WTC11 (cell line): ENCODE data around the gene EPHB3. TPM values are rescaled to one million over a fixed set of nuclear protein-coding genes. Genes with fewer than 3 reads are reported as not detected.

Experiments used
- ATAC-seq: fragments of 200-7000 bp; cut with Tn5 transposase; 2 replicates; pipeline ENCODE4 v1.10.0; 2021; ENCODE audit warnings: mild to moderate bottlenecking, moderate library complexity
- CTCF ChIA-PET: fragments of 300-600 bp; sonication (Branson Sonifier 250); formaldehyde crosslinking; loops from one replicate; lab custom pipeline; 2021; ENCODE audit warnings: antibody characterized with exemption; lab: Charles Lee
- POLR2A ChIA-PET: fragments of 350-600 bp; sonication (Branson Sonifier 250); formaldehyde crosslinking; loops from one replicate; lab custom pipeline; 2021; ENCODE audit warnings: antibody characterized with exemption; lab: Charles Lee
- DNase-seq: peaks from one replicate; pipeline ENCODE4 v3.0.0; 2021; ENCODE audit warnings: low spot score
- H3K27ac Mint-ChIP-seq: 2 replicates; pipeline ENCODE4 v1.8.0; 2021; ENCODE audit warnings: mixed read lengths
- H3K27me3 Mint-ChIP-seq: 2 replicates; pipeline ENCODE4 v1.8.0; 2021; ENCODE audit warnings: low read depth, mild to moderate bottlenecking, moderate library complexity, mixed read lengths
- H3K36me3 Mint-ChIP-seq: 2 replicates; pipeline ENCODE4 v1.8.0; 2021; ENCODE audit warnings: mixed read lengths
- H3K4me1 Mint-ChIP-seq: 2 replicates; pipeline ENCODE4 v1.8.0; 2022; ENCODE audit warnings: mixed read lengths
- H3K4me3 Mint-ChIP-seq: 2 replicates; pipeline ENCODE4 v1.8.0; 2021; ENCODE audit warnings: mild to moderate bottlenecking, moderate library complexity, mixed read lengths
- H3K9me3 Mint-ChIP-seq: 2 replicates; pipeline ENCODE4 v1.8.0; 2021; ENCODE audit warnings: mixed read lengths
- CBFB ChIP-seq: sonication (generic); formaldehyde crosslinking; IDR thresholded peaks from 2 replicates; pipeline ENCODE4 v1.8.1; 2022; ENCODE audit warnings: mild to moderate bottlenecking, low read depth, missing genetic modification reagents
- CREB1 ChIP-seq: sonication (generic); formaldehyde crosslinking; IDR thresholded peaks from 2 replicates; pipeline ENCODE4 v1.8.0; 2023; ENCODE audit warnings: mild to moderate bottlenecking, missing genetic modification reagents
- ETV6 ChIP-seq: sonication (generic); formaldehyde crosslinking; IDR thresholded peaks from 2 replicates; pipeline ENCODE4 v1.8.1; 2022; ENCODE audit warnings: mild to moderate bottlenecking, missing genetic modification reagents
- FOXJ3 ChIP-seq: sonication (generic); formaldehyde crosslinking; IDR thresholded peaks from 2 replicates; pipeline ENCODE4 v1.9.0; 2021; ENCODE audit warnings: missing genetic modification reagents, mild to moderate bottlenecking, borderline replicate concordance
- GRHL2 ChIP-seq: fragments of 250-450 bp; sonication (Bioruptor Pico); IDR thresholded peaks from 2 replicates; pipeline ENCODE4 v1.8.0; 2022; ENCODE audit warnings: mild to moderate bottlenecking, moderate library complexity; ENCODE audit not compliant: insufficient replicate concordance, severe bottlenecking
- KAT7 ChIP-seq: sonication (generic); formaldehyde crosslinking; IDR thresholded peaks from 2 replicates; pipeline ENCODE4 v1.8.1; 2023; ENCODE audit warnings: missing genetic modification reagents, mild to moderate bottlenecking, borderline replicate concordance
- NFATC4 ChIP-seq: fragments of 250-450 bp; sonication (Bioruptor Pico); IDR thresholded peaks from 2 replicates; pipeline ENCODE4 v1.9.0; 2021; ENCODE audit warnings: mild to moderate bottlenecking
- NFE2L1 ChIP-seq: sonication (generic); formaldehyde crosslinking; IDR thresholded peaks from 2 replicates; pipeline ENCODE4 v1.8.1; 2023; ENCODE audit warnings: missing genetic modification reagents
- NR3C1 ChIP-seq: sonication (generic); formaldehyde crosslinking; conservative IDR thresholded peaks from 2 replicates; pipeline ENCODE4 v1.8.1; 2023; ENCODE audit warnings: low read depth, mild to moderate bottlenecking, missing genetic modification reagents
- SMAD3 ChIP-seq: sonication (generic); formaldehyde crosslinking; IDR thresholded peaks from 2 replicates; pipeline ENCODE4 v1.8.0; 2022; ENCODE audit warnings: missing genetic modification reagents, mild to moderate bottlenecking, borderline replicate concordance
- SMAD4 ChIP-seq: sonication (generic); formaldehyde crosslinking; IDR thresholded peaks from 2 replicates; pipeline ENCODE4 v1.8.0; 2022; ENCODE audit warnings: mild to moderate bottlenecking, missing genetic modification reagents
- TP53 ChIP-seq: sonication (generic); formaldehyde crosslinking; IDR thresholded peaks from 2 replicates; pipeline ENCODE4 v1.8.1; 2023; ENCODE audit warnings: mild to moderate bottlenecking, missing genetic modification reagents
- ZNF219 ChIP-seq: sonication (generic); formaldehyde crosslinking; IDR thresholded peaks from 2 replicates; pipeline ENCODE4 v1.8.0; 2023; ENCODE audit warnings: missing genetic modification reagents, mild to moderate bottlenecking, borderline replicate concordance
- ZNF416 ChIP-seq: fragments of 250-450 bp; sonication (Bioruptor Pico); IDR thresholded peaks from 2 replicates; pipeline ENCODE4 v1.9.0; 2021; ENCODE audit warnings: mild to moderate bottlenecking, inconsistent platforms
- ZNF423 ChIP-seq: fragments of 250-450 bp; sonication (Bioruptor Pico); IDR thresholded peaks from 2 replicates; pipeline ENCODE4 v2.1.2; 2022; ENCODE audit warnings: mild to moderate bottlenecking, moderate library complexity
- total RNA-seq: library from RNA; stranded (reverse); gene quantifications from 3 replicates; pipeline ENCODE4 v1.2.3, GENCODE V29; 2021
- TF ChIP-seq, protein P1 (sequence below): sonication (generic); formaldehyde crosslinking; IDR thresholded peaks from 2 replicates; pipeline ENCODE4 v1.8.0; 2023; ENCODE audit warnings: missing genetic modification reagents
- TF ChIP-seq, protein P2 (sequence below): sonication (generic); formaldehyde crosslinking; IDR thresholded peaks from 2 replicates; pipeline ENCODE4 v1.8.1; 2023; ENCODE audit warnings: mild to moderate bottlenecking, missing genetic modification reagents
- TF ChIP-seq, protein P3 (sequence below): sonication (generic); formaldehyde crosslinking; IDR thresholded peaks from 2 replicates; pipeline ENCODE4 v1.8.0; 2022; ENCODE audit warnings: mild to moderate bottlenecking, missing genetic modification reagents
- TF ChIP-seq, protein P4 (sequence below): sonication (generic); formaldehyde crosslinking; conservative IDR thresholded peaks from 2 replicates; pipeline ENCODE4 v1.8.1; 2023; ENCODE audit warnings: mild to moderate bottlenecking, low read depth, missing genetic modification reagents, moderate library complexity
- TF ChIP-seq, protein P5 (sequence below): sonication (generic); formaldehyde crosslinking; IDR thresholded peaks from 2 replicates; pipeline ENCODE4 v1.8.1; 2022; ENCODE audit warnings: low read depth, mild to moderate bottlenecking, moderate library complexity, missing genetic modification reagents, borderline replicate concordance
- TF ChIP-seq, protein P6 (sequence below): fragments of 250-450 bp; sonication (Bioruptor Pico); IDR thresholded peaks from 2 replicates; pipeline ENCODE4 v1.9.0; 2021; ENCODE audit warnings: moderate library complexity, mild to moderate bottlenecking, inconsistent platforms, borderline replicate concordance
- TF ChIP-seq, protein P7 (sequence below): sonication (generic); formaldehyde crosslinking; IDR thresholded peaks from 2 replicates; pipeline ENCODE4 v1.8.0; 2023; ENCODE audit warnings: missing genetic modification reagents, mild to moderate bottlenecking, borderline replicate concordance

Gene EPHB3
- total RNA-seq, 1 experiment from 2014 or later = 11.4 TPM

DNA sequence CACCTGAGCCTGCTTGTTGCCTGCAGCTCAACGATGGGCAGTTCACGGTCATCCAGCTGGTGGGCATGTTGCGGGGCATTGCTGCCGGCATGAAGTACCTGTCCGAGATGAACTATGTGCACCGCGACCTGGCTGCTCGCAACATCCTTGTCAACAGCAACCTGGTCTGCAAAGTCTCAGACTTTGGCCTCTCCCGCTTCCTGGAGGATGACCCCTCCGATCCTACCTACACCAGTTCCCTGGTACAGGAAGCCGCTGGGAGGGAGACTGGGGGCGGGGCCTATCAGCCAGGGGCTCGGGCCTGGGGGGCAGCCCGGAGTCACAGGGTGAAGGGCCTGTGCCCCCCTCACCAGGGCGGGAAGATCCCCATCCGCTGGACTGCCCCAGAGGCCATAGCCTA is 18.8 kb downstream of the EPHB3 start:
- ChIA-PET POLR2A (no interaction called here), CTCF (interaction anchor here (2.9 kb wide), 1 partner anchor 19 kb away, joined by 21 read pairs; the partner anchor contains the start of gene EPHB3)
- Mint-ChIP-seq H3K4me3 (no peak overlapping the region), H3K27me3 (peaks cover 31% of the 10 kb centered on the region), H3K4me1 (peaks cover 44% of the 10 kb centered on the region), H3K36me3 (peaks cover 12% of the 10 kb centered on the region), H3K27ac (no peak overlapping the region), H3K9me3 (no peaks in the 10 kb centered on the region)
- no peak for DNase-seq
- ATAC-seq = no peak
- TF ChIP-seq, protein P1, sequence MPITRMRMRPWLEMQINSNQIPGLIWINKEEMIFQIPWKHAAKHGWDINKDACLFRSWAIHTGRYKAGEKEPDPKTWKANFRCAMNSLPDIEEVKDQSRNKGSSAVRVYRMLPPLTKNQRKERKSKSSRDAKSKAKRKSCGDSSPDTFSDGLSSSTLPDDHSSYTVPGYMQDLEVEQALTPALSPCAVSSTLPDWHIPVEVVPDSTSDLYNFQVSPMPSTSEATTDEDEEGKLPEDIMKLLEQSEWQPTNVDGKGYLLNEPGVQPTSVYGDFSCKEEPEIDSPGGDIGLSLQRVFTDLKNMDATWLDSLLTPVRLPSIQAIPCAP (CRISPR knock-in tag) = no peak
- TF ChIP-seq NR3C1 (no peak), CREB1 (CRISPR knock-in tag) (no peak), SMAD3 (no peak), ZNF219 (CRISPR knock-in tag) (no peak), NFATC4 (no peak), KAT7 (CRISPR knock-in tag) (no peak), ETV6 (CRISPR knock-in tag) (no peak), TP53 (CRISPR knock-in tag) (no peak), ZNF416 (CRISPR knock-in tag) (no peak), GRHL2 (CRISPR knock-in tag) (no peak), CBFB (no peak), ZNF423 (CRISPR knock-in tag) (no peak), SMAD4 (no peak), NFE2L1 (CRISPR knock-in tag) (no peak)
- TF ChIP-seq, protein P2, sequence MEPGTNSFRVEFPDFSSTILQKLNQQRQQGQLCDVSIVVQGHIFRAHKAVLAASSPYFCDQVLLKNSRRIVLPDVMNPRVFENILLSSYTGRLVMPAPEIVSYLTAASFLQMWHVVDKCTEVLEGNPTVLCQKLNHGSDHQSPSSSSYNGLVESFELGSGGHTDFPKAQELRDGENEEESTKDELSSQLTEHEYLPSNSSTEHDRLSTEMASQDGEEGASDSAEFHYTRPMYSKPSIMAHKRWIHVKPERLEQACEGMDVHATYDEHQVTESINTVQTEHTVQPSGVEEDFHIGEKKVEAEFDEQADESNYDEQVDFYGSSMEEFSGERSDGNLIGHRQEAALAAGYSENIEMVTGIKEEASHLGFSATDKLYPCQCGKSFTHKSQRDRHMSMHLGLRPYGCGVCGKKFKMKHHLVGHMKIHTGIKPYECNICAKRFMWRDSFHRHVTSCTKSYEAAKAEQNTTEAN (CRISPR knock-in tag) = no peak
- TF ChIP-seq, protein P3, sequence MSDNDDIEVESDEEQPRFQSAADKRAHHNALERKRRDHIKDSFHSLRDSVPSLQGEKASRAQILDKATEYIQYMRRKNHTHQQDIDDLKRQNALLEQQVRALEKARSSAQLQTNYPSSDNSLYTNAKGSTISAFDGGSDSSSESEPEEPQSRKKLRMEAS (CRISPR knock-in tag) = no peak
- TF ChIP-seq, protein P4, sequence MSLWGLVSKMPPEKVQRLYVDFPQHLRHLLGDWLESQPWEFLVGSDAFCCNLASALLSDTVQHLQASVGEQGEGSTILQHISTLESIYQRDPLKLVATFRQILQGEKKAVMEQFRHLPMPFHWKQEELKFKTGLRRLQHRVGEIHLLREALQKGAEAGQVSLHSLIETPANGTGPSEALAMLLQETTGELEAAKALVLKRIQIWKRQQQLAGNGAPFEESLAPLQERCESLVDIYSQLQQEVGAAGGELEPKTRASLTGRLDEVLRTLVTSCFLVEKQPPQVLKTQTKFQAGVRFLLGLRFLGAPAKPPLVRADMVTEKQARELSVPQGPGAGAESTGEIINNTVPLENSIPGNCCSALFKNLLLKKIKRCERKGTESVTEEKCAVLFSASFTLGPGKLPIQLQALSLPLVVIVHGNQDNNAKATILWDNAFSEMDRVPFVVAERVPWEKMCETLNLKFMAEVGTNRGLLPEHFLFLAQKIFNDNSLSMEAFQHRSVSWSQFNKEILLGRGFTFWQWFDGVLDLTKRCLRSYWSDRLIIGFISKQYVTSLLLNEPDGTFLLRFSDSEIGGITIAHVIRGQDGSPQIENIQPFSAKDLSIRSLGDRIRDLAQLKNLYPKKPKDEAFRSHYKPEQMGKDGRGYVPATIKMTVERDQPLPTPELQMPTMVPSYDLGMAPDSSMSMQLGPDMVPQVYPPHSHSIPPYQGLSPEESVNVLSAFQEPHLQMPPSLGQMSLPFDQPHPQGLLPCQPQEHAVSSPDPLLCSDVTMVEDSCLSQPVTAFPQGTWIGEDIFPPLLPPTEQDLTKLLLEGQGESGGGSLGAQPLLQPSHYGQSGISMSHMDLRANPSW = no peak
- TF ChIP-seq, protein P5, sequence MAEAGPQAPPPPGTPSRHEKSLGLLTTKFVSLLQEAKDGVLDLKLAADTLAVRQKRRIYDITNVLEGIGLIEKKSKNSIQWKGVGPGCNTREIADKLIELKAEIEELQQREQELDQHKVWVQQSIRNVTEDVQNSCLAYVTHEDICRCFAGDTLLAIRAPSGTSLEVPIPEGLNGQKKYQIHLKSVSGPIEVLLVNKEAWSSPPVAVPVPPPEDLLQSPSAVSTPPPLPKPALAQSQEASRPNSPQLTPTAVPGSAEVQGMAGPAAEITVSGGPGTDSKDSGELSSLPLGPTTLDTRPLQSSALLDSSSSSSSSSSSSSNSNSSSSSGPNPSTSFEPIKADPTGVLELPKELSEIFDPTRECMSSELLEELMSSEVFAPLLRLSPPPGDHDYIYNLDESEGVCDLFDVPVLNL (CRISPR knock-in tag) = no peak

DNA sequence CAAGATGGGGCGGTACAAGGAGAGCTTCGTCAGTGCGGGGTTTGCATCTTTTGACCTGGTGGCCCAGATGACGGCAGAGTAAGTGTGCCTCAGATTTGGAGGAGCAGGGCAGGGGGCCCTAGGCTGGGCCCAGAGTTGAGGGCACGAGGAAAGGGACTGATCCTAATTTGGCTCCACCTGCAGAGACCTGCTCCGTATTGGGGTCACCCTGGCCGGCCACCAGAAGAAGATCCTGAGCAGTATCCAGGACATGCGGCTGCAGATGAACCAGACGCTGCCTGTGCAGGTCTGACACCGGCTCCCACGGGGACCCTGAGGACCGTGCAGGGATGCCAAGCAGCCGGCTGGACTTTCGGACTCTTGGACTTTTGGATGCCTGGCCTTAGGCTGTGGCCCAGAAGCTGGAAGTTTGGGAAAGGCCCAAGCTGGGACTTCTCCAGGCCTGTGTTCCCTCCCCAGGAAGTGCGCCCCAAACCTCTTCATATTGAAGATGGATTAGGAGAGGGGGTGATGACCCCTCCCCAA is 19.8 kb downstream of the EPHB3 start:
- H3K9me3 Mint-ChIP-seq = no peaks in the 10 kb centered on the region
- peaks cover 35% of the 10 kb centered on the region for H3K4me1 Mint-ChIP-seq
- peaks cover 9% of the 10 kb centered on the region for H3K36me3 Mint-ChIP-seq
- no peak overlapping the region for H3K27ac Mint-ChIP-seq
- no peak for DNase-seq
- ChIA-PET CTCF (interaction anchor here (0.7 to 1.2 kb wide), 2 partner anchors 43 to 146 kb away, joined by 3 to 4 read pairs; no protein-coding TSS in a partner anchor), POLR2A (no interaction called here)
- H3K4me3 Mint-ChIP-seq = no peak overlapping the region
- ATAC-seq = no peak
- H3K27me3 Mint-ChIP-seq = peaks cover 33% of the 10 kb centered on the region
- TF ChIP-seq, protein P6, sequence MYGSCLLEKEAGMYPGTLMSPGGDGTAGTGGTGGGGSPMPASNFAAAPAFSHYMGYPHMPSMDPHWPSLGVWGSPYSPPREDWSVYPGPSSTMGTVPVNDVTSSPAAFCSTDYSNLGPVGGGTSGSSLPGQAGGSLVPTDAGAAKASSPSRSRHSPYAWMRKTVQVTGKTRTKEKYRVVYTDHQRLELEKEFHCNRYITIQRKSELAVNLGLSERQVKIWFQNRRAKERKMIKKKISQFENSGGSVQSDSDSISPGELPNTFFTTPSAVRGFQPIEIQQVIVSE (CRISPR knock-in tag) = no peak
- TF ChIP-seq ZNF219 (CRISPR knock-in tag) (no peak), FOXJ3 (CRISPR knock-in tag) (no peak)
- TF ChIP-seq, protein P7, sequence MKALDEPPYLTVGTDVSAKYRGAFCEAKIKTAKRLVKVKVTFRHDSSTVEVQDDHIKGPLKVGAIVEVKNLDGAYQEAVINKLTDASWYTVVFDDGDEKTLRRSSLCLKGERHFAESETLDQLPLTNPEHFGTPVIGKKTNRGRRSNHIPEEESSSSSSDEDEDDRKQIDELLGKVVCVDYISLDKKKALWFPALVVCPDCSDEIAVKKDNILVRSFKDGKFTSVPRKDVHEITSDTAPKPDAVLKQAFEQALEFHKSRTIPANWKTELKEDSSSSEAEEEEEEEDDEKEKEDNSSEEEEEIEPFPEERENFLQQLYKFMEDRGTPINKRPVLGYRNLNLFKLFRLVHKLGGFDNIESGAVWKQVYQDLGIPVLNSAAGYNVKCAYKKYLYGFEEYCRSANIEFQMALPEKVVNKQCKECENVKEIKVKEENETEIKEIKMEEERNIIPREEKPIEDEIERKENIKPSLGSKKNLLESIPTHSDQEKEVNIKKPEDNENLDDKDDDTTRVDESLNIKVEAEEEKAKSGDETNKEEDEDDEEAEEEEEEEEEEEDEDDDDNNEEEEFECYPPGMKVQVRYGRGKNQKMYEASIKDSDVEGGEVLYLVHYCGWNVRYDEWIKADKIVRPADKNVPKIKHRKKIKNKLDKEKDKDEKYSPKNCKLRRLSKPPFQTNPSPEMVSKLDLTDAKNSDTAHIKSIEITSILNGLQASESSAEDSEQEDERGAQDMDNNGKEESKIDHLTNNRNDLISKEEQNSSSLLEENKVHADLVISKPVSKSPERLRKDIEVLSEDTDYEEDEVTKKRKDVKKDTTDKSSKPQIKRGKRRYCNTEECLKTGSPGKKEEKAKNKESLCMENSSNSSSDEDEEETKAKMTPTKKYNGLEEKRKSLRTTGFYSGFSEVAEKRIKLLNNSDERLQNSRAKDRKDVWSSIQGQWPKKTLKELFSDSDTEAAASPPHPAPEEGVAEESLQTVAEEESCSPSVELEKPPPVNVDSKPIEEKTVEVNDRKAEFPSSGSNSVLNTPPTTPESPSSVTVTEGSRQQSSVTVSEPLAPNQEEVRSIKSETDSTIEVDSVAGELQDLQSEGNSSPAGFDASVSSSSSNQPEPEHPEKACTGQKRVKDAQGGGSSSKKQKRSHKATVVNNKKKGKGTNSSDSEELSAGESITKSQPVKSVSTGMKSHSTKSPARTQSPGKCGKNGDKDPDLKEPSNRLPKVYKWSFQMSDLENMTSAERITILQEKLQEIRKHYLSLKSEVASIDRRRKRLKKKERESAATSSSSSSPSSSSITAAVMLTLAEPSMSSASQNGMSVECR (CRISPR knock-in tag) = no peak
